Lower lobe of right lung (tissue), 2 donors: ENCODE data around the gene BMF. TPM values are rescaled to one million over a fixed set of nuclear protein-coding genes. Genes with fewer than 3 reads are reported as not detected.
"Not testable (repeated sequence)": the region's sequence is repeated elsewhere in the genome, so short reads cannot be mapped to it uniquely, and the experiment has no call there.

Experiments used
- ATAC-seq, 2 donors: fragments of 200-7000 bp; cut with Tn5 transposase; one replicate each; pipeline ENCODE4 v1.9.1; 2020 to 2022; ENCODE audit warnings: mild to moderate bottlenecking in 2 of 2, moderate library complexity in 2 of 2
- DNase-seq: peaks from one replicate; pipeline ENCODE4 v3.0.0-alpha.2; 2020
- H3K27ac ChIP-seq: fragments of 200-600 bp; one replicate; pipeline ENCODE4 v1.8.0; 2022
- H3K27me3 ChIP-seq: fragments of 200-600 bp; one replicate; pipeline ENCODE4 v1.8.0; 2022; ENCODE audit warnings: low read depth
- H3K36me3 ChIP-seq: fragments of 200-600 bp; one replicate; pipeline ENCODE4 v1.8.0; 2022; ENCODE audit warnings: mild to moderate bottlenecking
- H3K4me1 ChIP-seq: fragments of 200-600 bp; one replicate; pipeline ENCODE4 v1.8.0; 2022
- H3K4me3 ChIP-seq: fragments of 200-600 bp; one replicate; pipeline ENCODE4 v1.8.0; 2022; ENCODE audit warnings: mild to moderate bottlenecking
- H3K9me3 ChIP-seq: fragments of 200-600 bp; one replicate; pipeline ENCODE4 v1.8.0; 2022
- CTCF ChIP-seq: fragments of 200-600 bp; IDR thresholded peaks from one replicate; pipeline ENCODE4 v1.8.0; 2022; ENCODE audit warnings: antibody characterized with exemption, mild to moderate bottlenecking
- intact Hi-C: fragments of 100-400 bp; cut with DNase I; formaldehyde crosslinking; loops from one replicate; pipeline ENCODE4 v1.11.0; 2022
- total RNA-seq: library from RNA; stranded (reverse); fragmentation: NEBNext Ultra II Directional; extraction: Animal tissue kit (Norgen Biotek cat#: 25700); gene quantifications from one replicate; pipeline ENCODE4 v1.2.1, GENCODE V29; 2021
- donor health status: DM: no; HTN: yes; CAD: no; lungs with severe emphysema.

Gene BMF
- total RNA-seq, 1 donor from 2014 or later = 17.2 TPM

- peaks cover 10% of the 10 kb centered on the region for H3K4me1 ChIP-seq
- H3K27me3 ChIP-seq = no peaks in the 10 kb centered on the region
- intact Hi-C loops = no loop called here
- H3K9me3 ChIP-seq = no peaks in the 10 kb centered on the region
- H3K36me3 ChIP-seq = no peaks in the 10 kb centered on the region
- no peak for TF ChIP-seq CTCF
- ATAC-seq (peak; percentile 70 to 79), DNase-seq (no peak)
- no peak overlapping the region for H3K27ac ChIP-seq
- H3K4me3 ChIP-seq = no peak overlapping the region
Observed at GRCh38 chr15:40121911-40122638, 13.4 kb upstream of the BMF start.

DNA sequence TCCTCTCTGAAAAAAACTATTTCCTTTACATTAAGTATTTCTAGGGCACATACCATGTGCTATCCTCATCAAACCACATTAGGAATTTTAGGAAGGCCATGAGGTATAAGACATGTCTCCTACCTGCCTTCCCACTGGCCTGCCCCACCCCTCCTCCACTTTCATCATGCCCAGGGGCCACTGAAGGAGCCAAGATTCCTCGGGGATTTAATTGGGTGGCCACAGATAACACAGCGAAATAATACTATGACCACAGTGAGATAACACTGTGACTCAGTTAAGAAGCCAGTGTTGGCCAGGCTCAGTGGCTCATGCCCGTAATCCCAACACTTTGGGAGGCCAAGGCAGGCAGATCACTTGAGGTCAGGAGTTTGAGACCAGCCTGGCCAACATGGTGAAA lies 9.8 kb upstream of the BMF start:
- DNase-seq = no peak
- Histone ChIP-seq H3K27ac (no peak overlapping the region), H3K27me3 (no peaks in the 10 kb centered on the region), H3K4me1 (peaks cover 15% of the 10 kb centered on the region), H3K36me3 (no peaks in the 10 kb centered on the region), H3K4me3 (no peak overlapping the region), H3K9me3 (no peaks in the 10 kb centered on the region)
- intact Hi-C loops = no loop called here
- ATAC-seq = no peak
- TF ChIP-seq CTCF = no peak

- Histone ChIP-seq H3K36me3 (no peaks in the 10 kb centered on the region), H3K27me3 (peaks cover 4% of the 10 kb centered on the region), H3K4me3 (no peak overlapping the region), H3K4me1 (peaks cover 5% of the 10 kb centered on the region), H3K9me3 (no peaks in the 10 kb centered on the region), H3K27ac (no peak overlapping the region)
- intact Hi-C loops = no loop called here
- ATAC-seq = peak; percentile 87 to 91
- no peak for TF ChIP-seq CTCF
- DNase-seq = peak; percentile 80
Observed at GRCh38 chr15:40115670-40116093, 7.0 kb upstream of the BMF start.

GRCh38 chr15:40115106-40115505 lies 6.4 kb upstream of the BMF start:
- intact Hi-C loops, H3K4me1 ChIP-seq, H3K36me3 ChIP-seq, H3K27me3 ChIP-seq, H3K9me3 ChIP-seq, ATAC-seq, H3K4me3 ChIP-seq, DNase-seq, H3K27ac ChIP-seq: not testable (repeated sequence)

GRCh38 chr15:40114218-40114617 lies 5.5 kb upstream of the BMF start:
- Histone ChIP-seq H3K9me3 (no peaks in the 10 kb centered on the region), H3K27ac (no peak overlapping the region), H3K36me3 (no peaks in the 10 kb centered on the region), H3K27me3 (peaks cover 4% of the 10 kb centered on the region), H3K4me1 (peaks cover 10% of the 10 kb centered on the region), H3K4me3 (no peak overlapping the region)
- no peak for DNase-seq
- no peak for ATAC-seq
- TF ChIP-seq CTCF = no peak
- intact Hi-C loops = no loop called here

DNA sequence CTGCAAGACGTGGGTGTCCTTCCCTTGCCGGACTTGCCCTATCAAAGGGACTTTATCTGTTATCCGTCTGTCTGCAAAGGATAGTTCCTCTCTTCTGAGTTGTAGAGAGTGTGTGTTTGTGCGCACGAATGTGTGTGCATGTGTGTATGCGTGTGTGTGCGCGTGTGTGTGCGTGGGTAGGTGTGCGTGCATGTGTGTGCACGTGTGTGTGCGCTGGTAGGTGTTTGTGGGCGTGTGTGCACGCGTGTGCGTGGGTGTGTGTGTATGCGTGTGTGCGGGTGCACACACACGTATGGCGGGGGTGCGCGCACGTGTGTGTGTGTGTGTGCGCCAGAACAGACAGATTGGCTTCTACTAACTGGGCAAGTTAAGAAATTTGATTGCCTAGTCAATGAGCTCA lies 4.1 kb upstream of the BMF start:
- no peaks in the 10 kb centered on the region for H3K36me3 ChIP-seq
- H3K4me3 ChIP-seq = no peak overlapping the region
- ATAC-seq = no peak
- H3K9me3 ChIP-seq = no peaks in the 10 kb centered on the region
- H3K27ac ChIP-seq = no peak overlapping the region
- peaks cover 4% of the 10 kb centered on the region for H3K27me3 ChIP-seq
- intact Hi-C loops = no loop called here
- TF ChIP-seq CTCF = no peak
- DNase-seq = no peak
- peaks cover 14% of the 10 kb centered on the region for H3K4me1 ChIP-seq
